Anterior cingulate cortex (tissue), 58 donors: ENCODE data around the gene PPP6R3.

Experiments used
- DNase-seq, 58 donors: peaks; one replicate each; lab custom pipeline; 2025; lab: John Stamatoyannopoulos, UW

The PPP6R3 gene, protein sequence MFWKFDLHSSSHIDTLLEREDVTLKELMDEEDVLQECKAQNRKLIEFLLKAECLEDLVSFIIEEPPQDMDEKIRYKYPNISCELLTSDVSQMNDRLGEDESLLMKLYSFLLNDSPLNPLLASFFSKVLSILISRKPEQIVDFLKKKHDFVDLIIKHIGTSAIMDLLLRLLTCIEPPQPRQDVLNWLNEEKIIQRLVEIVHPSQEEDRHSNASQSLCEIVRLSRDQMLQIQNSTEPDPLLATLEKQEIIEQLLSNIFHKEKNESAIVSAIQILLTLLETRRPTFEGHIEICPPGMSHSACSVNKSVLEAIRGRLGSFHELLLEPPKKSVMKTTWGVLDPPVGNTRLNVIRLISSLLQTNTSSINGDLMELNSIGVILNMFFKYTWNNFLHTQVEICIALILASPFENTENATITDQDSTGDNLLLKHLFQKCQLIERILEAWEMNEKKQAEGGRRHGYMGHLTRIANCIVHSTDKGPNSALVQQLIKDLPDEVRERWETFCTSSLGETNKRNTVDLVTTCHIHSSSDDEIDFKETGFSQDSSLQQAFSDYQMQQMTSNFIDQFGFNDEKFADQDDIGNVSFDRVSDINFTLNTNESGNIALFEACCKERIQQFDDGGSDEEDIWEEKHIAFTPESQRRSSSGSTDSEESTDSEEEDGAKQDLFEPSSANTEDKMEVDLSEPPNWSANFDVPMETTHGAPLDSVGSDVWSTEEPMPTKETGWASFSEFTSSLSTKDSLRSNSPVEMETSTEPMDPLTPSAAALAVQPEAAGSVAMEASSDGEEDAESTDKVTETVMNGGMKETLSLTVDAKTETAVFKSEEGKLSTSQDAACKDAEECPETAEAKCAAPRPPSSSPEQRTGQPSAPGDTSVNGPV

GRCh38 chr11:68460741-68461574 is at the start of gene PPP6R3:
Gene PPP6R3, plus strand, starts transcription at chr11:68460752. Its CDS starts 76,913 bp downstream, at chr11:68537665.
- no peak for DNase-seq

DNA sequence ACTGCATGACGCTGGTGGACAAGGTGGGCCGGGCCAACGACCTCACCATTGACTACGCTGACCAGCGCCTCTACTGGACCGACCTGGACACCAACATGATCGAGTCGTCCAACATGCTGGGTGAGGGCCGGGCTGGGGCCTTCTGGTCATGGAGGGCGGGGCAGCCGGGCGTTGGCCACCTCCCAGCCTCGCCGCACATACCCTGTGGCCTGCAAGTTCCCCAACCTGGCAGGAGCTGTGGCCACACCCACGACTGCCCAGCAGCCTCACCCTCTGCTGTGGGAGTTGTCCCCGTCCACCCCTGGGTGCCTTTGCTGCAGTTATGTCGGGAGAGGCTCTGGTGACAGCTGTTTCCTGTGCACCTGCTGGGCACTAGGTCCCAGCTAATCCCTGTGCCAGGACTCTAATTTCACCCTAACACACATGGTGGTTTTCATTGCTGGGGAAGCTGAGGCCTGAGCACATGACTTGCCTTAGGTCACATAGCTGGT is 49.0 kb upstream of the PPP6R3 start:
- no peak for DNase-seq

DNA sequence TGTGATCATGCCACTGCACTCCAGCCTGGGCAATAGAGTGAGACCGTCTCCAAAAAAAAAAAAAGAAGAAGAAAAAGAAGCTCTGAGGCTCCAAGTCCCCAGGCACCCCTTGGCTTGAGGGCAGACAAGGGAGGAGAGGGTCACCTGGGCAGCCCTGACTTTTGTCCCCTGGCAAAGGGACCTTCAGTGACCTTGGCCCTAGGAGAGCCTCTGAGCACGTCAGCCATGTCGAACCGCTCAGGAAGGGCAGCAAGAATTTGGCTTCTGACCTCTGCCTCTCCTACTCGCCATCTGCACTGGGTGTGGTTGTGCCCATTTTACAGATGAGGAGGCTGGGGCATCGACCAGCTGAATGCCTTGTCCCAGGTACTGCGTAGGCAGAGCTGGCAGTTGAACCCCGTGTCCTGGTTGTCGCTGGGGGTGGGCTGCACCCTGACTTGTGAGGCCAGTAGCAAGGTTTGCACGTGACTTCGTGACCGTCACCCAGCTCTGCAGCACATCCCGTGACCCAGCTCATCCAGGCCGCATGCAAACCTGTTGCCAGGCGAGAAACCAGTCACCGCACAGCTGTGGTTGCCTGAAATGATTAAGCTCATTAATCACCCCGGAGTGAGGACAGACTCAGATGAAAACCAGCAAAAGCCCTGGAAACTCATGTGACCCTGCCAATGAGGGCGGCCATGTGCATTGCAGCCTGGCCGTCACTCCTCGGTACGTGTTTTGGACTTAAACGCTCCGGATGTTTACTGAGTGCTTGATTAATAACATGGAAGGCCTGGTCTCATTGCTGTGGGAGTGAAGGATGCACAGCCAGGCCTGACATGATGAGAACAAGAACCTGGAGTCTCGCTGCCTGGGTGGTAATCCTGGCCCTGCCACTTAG is 47.7 kb upstream of the PPP6R3 start:
- DNase-seq: no peak

DNA sequence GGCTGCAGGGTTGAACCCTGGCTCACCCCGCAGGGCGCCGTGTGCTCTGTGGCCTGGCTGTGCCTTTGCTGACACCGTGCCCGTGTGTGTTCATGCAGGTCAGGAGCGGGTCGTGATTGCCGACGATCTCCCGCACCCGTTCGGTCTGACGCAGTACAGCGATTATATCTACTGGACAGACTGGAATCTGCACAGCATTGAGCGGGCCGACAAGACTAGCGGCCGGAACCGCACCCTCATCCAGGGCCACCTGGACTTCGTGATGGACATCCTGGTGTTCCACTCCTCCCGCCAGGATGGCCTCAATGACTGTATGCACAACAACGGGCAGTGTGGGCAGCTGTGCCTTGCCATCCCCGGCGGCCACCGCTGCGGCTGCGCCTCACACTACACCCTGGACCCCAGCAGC is 47.0 kb upstream of the PPP6R3 start:
- no peak for DNase-seq

GRCh38 chr11:68414496-68415221 is 45.9 kb upstream of the PPP6R3 start:
- DNase-seq: no peak

DNA sequence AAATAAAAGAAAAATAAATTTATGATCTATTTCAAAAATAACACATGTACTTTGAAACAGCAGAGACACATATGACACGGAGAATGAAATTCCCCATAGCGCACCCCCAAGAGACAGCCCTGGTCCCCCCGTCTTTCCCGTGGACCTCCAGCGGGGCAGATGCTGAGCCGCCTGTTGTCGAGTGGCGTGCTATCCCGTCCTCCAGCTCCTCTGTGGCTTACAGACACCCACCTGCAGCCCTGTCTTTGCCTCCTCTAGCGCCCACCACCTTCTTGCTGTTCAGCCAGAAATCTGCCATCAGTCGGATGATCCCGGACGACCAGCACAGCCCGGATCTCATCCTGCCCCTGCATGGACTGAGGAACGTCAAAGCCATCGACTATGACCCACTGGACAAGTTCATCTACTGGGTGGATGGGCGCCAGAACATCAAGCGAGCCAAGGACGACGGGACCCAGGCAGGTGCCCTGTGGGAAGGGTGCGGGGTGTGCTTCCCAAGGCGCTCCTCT is 44.4 kb upstream of the PPP6R3 start:
- DNase-seq: no peak

GRCh38 chr11:68418648-68419047 is 41.9 kb upstream of the PPP6R3 start:
- no peak for DNase-seq

DNA sequence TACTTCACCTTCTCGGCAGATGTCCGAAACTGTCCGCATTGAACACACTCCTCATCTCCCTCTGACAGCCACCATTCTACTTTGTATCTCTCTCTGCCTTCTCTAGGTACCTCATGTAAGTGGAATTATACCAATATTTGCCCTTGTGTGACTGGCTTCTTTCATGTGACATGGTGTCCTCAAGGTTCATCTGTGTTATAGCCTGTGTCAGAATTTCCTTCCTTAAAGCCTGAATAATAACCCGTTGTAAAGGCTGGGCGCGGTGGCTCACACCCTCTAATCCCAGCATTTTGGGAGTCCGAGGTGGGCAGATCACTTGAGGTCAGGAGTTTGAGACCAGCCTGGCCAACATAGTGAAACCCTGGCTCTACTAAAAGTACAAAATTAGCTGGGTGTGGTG is 40.4 kb upstream of the PPP6R3 start:
- no peak for DNase-seq

DNA sequence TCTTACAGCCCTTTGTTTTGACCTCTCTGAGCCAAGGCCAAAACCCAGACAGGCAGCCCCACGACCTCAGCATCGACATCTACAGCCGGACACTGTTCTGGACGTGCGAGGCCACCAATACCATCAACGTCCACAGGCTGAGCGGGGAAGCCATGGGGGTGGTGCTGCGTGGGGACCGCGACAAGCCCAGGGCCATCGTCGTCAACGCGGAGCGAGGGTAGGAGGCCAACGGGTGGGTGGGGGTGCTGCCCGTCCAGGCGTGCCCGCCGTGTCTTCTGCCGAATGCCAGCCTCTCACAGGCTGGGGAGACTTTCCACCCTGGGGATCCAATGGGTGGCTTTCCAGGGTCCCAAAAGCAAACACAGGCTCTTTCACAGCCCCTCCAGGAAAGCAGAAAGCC is 37.1 kb upstream of the PPP6R3 start:
- no peak for DNase-seq

- DNase-seq: no peak
Observed at GRCh38 chr11:68424101-68424632, 36.4 kb upstream of the PPP6R3 start.

- no peak for DNase-seq
Observed at GRCh38 chr11:68424981-68425865, 35.3 kb upstream of the PPP6R3 start.

DNA sequence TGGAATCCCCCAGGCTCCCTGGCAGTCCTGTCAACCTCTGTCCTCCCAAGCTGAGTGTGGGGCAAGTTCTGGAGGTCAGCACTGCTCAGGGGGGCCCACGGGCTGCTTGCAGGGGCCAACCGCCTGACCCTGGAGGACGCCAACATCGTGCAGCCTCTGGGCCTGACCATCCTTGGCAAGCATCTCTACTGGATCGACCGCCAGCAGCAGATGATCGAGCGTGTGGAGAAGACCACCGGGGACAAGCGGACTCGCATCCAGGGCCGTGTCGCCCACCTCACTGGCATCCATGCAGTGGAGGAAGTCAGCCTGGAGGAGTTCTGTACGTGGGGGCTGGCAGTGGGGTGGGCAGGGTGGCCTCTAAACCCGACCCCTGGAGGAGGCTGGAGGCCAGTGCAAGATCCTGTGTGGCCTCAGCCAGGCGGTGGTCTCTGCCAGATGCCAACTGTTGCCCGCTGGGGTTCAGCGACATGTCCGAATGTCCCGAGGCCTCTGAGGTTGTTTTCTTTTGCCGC is 34.6 kb upstream of the PPP6R3 start:
- no peak for DNase-seq

- no peak for DNase-seq
Observed at GRCh38 chr11:68429661-68430060, 30.9 kb upstream of the PPP6R3 start.

GRCh38 chr11:68430384-68430783 is 30.2 kb upstream of the PPP6R3 start:
- DNase-seq: no peak

DNA sequence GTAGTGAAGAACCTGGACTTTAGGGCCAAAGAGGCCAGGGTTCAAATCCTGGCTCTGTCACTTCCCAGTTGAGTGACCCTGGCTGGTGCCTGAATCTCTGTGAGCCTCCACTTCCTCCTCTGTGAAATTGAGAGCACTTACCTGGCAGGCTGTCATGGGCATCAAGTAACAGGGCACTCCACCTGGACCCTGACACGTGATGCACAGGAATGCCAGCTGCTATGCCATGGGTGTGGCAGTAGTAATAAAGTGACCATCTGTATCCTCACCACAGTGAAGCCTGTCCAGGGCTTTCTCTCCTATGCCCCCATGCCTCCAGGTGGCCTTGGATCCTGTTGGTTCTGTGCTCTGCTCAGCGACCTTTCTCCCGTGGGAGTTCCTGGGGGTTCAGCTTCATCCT is 29.8 kb upstream of the PPP6R3 start:
- no peak for DNase-seq

DNA sequence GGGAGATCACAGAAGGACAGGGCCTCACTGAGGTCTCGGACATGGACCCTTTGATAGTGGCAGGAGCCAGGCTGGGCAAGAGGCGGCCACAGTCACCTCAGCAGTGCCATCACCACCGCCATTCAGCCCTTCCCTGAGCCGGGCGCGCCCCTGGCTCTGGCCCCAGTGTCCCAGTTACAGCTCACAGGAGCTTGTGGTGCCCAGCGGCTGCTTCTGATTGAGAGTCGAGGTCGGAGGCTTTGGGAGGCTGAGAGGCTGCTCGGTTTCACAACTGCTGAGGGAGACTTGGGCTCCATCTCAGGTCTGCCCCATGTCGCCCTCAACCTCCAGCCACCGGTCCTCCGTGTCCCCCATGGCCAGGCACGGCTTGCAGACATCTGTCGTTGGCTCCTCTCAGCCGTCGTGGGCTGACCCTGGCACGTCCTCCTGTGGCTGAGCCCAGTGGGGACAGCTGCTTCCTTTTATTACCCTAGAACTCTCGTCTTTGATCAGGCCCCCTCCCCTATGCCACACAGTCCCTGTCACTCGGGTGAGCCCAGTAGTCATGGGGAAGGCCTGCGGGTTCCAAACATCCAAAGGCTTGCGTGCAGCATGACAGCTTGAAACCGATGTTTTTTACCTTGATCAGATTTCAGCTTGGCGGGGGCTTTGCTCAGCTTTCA is 28.4 kb upstream of the PPP6R3 start:
- DNase-seq: no peak

DNA sequence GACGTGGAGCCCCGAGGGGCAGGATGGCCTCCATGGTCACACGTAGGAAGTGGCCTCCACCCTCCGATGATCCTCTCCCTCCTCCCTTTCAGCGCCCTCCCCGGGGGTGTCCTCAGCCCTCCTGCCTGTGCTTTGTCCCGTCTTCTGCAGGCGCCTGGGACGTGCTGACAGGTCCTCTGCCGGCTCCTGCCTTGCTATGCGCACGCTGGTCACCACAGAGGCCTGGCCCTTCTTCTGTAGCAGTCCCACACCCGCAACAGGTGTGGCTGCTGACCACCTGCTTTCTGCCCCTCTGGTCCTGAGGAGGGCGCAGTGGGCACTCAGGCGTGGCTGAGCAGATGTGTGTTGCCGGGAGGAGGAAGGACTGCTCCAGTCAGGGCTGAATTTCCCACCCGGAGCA is 27.7 kb upstream of the PPP6R3 start:
- DNase-seq: no peak
